Activated T-helper 17 cell treated with anti-CD3 and anti-CD28 coated beads, Interleukin-2, amount 50 U/mL, for 72 hours (primary cell): ENCODE measurements around the gene DCHS1. TPM values are rescaled to one million over a fixed set of nuclear protein-coding genes. Genes with fewer than 3 reads are reported as not detected.

Experiments used
- ATAC-seq: fragments of 150-1000 bp; cut with Tn5 transposase; replicated peaks from 2 replicates; pipeline ENCODE4 v1.10.0; 2021; ENCODE audit warnings: mild to moderate bottlenecking, moderate library complexity
- H3K27ac Mint-ChIP-seq: one replicate; pipeline ENCODE4 v1.8.0; 2022; ENCODE audit warnings: mixed read lengths
- H3K27me3 Mint-ChIP-seq: one replicate; pipeline ENCODE4 v1.8.0; 2022; ENCODE audit warnings: mixed read lengths
- H3K36me3 Mint-ChIP-seq: one replicate; pipeline ENCODE4 v1.8.0; 2022; ENCODE audit warnings: low read depth, mild to moderate bottlenecking, mixed read lengths
- H3K4me1 Mint-ChIP-seq: one replicate; pipeline ENCODE4 v1.8.0; 2022; ENCODE audit warnings: mixed read lengths
- H3K4me3 Mint-ChIP-seq: one replicate; pipeline ENCODE4 v1.8.0; 2022; ENCODE audit warnings: mild to moderate bottlenecking, mixed read lengths
- H3K9me3 Mint-ChIP-seq: one replicate; pipeline ENCODE4 v1.8.0; 2022; ENCODE audit warnings: mixed read lengths
- total RNA-seq, 2 donors: library from RNA; stranded (reverse); gene quantifications; one replicate each; pipeline ENCODE4 v1.2.3, GENCODE V29; 2022

DCHS1 gene
- total RNA-seq, 2 donors from 2014 or later: 0.26 to 1.5 TPM

DNA sequence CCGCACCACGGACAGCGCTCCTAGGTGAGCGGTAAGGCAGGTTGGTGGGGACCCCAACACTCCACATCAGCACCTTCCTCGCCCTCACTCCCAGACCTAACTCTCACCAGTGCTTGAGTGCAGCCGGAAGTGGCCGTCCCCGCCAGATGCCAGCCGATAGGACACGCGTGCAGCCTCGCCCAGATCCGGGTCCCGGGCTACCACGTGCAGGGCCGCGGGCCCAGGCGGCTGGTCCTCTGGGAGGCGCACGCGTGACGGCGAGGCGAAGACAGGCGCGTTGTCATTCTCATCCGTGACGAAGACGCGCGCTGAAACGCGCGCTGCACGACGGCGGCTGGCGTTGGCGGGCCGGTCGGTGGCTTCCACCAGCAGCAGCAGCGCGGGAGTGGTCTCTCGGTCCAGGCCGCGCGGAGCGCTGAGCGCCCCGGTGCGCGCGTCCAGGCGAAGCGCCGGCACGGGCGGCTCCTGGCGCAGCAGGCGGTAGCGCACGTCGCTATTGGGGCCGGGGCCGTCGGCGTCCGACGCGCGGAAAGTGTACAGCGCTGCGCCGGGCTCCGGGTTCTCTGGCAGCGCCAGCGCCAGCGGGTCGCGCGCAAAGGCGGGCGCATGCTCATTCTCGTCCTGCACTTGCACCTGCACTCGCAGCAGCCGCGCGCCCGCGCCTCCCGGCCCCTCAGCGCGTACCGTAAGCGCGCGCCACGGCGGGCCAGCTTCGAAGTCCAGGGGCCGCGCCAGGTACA lies 25.5 kb downstream of the DCHS1 start:
- Mint-ChIP-seq H3K27me3 (no peaks in the 10 kb centered on the region), H3K9me3 (no peaks in the 10 kb centered on the region), H3K36me3 (no peaks in the 10 kb centered on the region), H3K4me3 (no peak overlapping the region), H3K27ac (no peak overlapping the region), H3K4me1 (peaks cover 6% of the 10 kb centered on the region)
- ATAC-seq: no peak

GRCh38 chr11:6629573-6629891 lies 26.1 kb downstream of the DCHS1 start:
- Mint-ChIP-seq H3K36me3 (no peaks in the 10 kb centered on the region), H3K27ac (no peak overlapping the region), H3K4me3 (no peak overlapping the region), H3K9me3 (no peaks in the 10 kb centered on the region), H3K4me1 (peaks cover 6% of the 10 kb centered on the region), H3K27me3 (no peaks in the 10 kb centered on the region)
- ATAC-seq: no peak

GRCh38 chr11:6628526-6628925 lies 27.1 kb downstream of the DCHS1 start:
- no peak overlapping the region for H3K4me3 Mint-ChIP-seq
- peaks cover 6% of the 10 kb centered on the region for H3K4me1 Mint-ChIP-seq
- peak overlapping the region; percentile 74 for H3K27ac Mint-ChIP-seq
- no peaks in the 10 kb centered on the region for H3K27me3 Mint-ChIP-seq
- no peak for ATAC-seq
- no peaks in the 10 kb centered on the region for H3K36me3 Mint-ChIP-seq
- no peaks in the 10 kb centered on the region for H3K9me3 Mint-ChIP-seq

DNA sequence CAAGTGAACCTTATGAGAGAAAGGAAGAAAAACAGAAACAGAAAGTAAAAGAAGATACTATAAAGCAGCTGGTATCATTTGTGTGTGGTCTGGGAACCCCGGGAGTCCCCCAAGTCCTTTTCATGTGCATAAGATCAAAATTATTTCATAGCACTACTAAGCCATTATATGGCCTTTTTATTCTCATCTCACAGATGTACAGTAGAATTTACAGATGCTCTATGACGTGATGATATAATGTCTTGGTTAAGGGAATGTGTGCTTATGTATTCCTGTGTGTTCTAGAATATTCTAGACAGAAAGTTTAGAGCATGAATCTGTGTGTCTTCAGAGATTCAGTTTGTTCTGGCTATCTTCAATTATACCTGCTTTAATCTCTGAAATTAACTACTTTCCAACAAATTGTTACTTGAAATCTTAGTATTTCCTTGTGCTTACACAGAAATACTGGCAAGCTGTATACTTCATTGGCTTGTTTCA lies 27.8 kb downstream of the DCHS1 start:
- no peaks in the 10 kb centered on the region for H3K9me3 Mint-ChIP-seq
- H3K4me3 Mint-ChIP-seq: peak overlapping the region; percentile 62
- H3K4me1 Mint-ChIP-seq: peaks cover 6% of the 10 kb centered on the region
- peak; percentile 67 for ATAC-seq
- no peaks in the 10 kb centered on the region for H3K27me3 Mint-ChIP-seq
- peak overlapping the region; percentile 74 for H3K27ac Mint-ChIP-seq
- no peaks in the 10 kb centered on the region for H3K36me3 Mint-ChIP-seq

DNA sequence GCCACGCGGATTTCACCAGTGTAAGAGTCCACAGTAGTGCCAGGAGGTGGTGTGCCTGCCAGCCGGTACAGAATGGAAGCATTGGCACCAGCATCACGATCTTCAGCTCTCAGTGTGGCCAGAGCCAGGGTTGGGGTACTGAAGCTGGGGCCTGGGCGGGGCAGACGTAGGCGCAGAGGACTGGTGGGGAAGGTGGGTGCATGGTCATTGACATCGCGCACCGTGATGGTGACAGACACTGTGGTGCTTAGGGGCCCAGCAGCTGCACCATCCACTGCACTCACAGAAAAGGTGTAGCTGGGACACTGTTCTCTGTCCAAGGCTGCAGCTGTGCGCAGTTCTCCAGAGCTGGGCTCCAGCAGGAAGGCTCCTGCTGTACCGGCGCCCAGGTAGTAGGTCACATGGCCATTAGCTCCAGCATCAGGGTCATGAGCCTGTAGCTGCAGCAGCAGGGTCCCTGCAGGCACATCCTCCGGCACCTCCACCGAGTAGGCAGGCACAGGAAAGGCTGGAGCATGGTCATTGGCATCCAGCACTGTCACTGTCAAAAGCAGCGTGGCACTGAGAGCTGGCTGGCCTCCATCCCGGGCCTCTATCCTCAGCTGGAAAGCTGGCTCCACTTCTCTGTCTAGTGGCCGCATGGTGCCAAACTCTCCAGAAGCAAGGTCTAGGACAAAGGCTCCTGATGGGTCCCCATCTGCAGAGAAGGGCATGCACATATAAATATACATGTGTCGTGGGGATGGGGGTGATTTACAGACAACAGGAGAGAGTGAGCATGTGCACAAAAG lies 28.4 kb downstream of the DCHS1 start:
- H3K4me3 Mint-ChIP-seq: peak overlapping the region; percentile 62
- H3K27ac Mint-ChIP-seq: peak overlapping the region; percentile 74
- no peaks in the 10 kb centered on the region for H3K9me3 Mint-ChIP-seq
- no peaks in the 10 kb centered on the region for H3K36me3 Mint-ChIP-seq
- H3K27me3 Mint-ChIP-seq: no peaks in the 10 kb centered on the region
- ATAC-seq: no peak
- H3K4me1 Mint-ChIP-seq: peaks cover 6% of the 10 kb centered on the region

DNA sequence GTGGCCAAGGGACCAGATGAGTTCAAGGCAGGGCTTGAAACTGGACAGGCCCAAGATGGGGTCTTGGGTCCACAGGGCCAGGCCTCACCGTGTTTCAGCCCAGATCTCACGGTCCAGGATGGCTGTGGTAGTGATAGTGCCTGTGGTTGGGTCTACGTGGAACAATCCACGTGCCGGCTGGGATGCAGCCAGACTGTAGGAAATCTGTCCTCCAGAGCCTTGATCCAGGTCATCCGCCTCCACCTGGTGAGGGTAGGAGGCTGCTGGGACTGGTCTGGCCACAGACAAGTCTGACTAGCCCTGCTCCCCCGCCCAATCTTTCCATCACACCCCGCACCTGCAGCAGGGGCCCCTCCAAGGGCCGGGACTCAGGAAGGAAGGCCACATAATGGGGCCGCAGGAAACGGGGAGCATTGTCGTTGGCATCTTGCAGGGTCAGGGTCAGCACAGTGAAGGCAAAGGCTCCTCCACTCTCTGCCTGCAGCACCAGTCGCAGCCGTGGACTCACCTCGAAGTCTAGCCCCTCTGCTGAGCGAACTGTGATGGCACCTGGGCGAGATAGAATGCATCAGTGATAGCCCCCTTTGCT lies 29.7 kb downstream of the DCHS1 start:
- peaks cover 6% of the 10 kb centered on the region for H3K4me1 Mint-ChIP-seq

GRCh38 chr11:6625156-6625831 lies 30.3 kb downstream of the DCHS1 start:
- H3K36me3 Mint-ChIP-seq: no peaks in the 10 kb centered on the region
- no peaks in the 10 kb centered on the region for H3K27me3 Mint-ChIP-seq
- H3K9me3 Mint-ChIP-seq: no peaks in the 10 kb centered on the region
- H3K27ac Mint-ChIP-seq: no peak overlapping the region
- ATAC-seq: no peak
- peaks cover 6% of the 10 kb centered on the region for H3K4me1 Mint-ChIP-seq
- H3K4me3 Mint-ChIP-seq: no peak overlapping the region

More for the DNA sequence above, 29.7 kb downstream of the DCHS1 start:
- no peak overlapping the region for H3K4me3 Mint-ChIP-seq
- no peaks in the 10 kb centered on the region for H3K9me3 Mint-ChIP-seq
- H3K27me3 Mint-ChIP-seq: no peaks in the 10 kb centered on the region
- no peaks in the 10 kb centered on the region for H3K36me3 Mint-ChIP-seq
- no peak for ATAC-seq
- H3K27ac Mint-ChIP-seq: no peak overlapping the region

DNA sequence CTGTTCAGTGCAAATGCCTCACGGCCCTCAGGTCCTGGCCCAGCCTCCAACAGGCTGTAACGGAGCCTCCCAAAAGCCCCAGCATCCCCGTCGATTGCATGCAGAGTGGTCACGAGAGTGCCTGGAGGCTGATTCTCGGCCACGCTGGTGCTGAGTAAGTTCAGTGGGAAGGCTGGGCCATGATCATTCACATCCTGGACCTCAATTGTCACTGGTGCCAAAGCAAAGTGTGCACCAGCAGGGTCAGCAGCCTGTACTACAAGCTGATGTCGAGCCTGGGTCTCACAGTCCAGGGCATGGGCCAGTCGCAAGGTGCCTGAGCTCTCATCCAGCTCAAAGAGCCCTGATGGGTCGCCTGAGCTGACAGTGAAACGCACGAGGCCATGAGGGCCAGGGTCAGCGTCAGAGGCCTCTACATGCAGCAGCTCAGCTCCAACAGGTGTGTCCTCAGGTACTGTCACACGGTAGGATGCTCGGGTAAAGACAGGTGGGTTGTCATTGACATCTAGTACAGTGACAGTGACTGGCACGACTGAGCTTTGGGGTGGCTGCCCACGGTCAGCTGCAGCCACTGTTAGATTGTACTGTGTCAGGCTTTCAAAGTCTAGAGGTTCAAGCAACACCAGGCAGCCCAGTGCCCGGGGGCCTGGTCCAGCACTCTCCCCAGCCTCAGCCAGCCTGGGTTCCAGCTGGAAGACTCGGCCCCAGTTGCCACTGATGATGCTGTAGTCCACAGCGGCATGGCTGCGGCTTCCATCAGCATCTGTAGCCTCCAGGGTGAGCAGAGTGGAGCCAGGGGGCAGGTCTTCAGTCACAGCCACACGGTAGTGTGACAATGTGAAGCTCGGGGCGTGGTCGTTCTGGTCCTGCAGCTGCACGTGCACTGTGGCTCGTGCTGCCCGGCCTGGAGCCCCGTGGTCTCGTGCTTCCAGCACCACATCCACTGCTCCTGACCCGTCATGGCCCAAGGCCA lies 31.9 kb downstream of the DCHS1 start:
- no peak for ATAC-seq
- Mint-ChIP-seq H3K27me3 (no peaks in the 10 kb centered on the region), H3K4me3 (no peak overlapping the region), H3K27ac (peak overlapping the region; percentile 68), H3K36me3 (no peaks in the 10 kb centered on the region), H3K4me1 (peaks cover 6% of the 10 kb centered on the region), H3K9me3 (no peaks in the 10 kb centered on the region)

DNA sequence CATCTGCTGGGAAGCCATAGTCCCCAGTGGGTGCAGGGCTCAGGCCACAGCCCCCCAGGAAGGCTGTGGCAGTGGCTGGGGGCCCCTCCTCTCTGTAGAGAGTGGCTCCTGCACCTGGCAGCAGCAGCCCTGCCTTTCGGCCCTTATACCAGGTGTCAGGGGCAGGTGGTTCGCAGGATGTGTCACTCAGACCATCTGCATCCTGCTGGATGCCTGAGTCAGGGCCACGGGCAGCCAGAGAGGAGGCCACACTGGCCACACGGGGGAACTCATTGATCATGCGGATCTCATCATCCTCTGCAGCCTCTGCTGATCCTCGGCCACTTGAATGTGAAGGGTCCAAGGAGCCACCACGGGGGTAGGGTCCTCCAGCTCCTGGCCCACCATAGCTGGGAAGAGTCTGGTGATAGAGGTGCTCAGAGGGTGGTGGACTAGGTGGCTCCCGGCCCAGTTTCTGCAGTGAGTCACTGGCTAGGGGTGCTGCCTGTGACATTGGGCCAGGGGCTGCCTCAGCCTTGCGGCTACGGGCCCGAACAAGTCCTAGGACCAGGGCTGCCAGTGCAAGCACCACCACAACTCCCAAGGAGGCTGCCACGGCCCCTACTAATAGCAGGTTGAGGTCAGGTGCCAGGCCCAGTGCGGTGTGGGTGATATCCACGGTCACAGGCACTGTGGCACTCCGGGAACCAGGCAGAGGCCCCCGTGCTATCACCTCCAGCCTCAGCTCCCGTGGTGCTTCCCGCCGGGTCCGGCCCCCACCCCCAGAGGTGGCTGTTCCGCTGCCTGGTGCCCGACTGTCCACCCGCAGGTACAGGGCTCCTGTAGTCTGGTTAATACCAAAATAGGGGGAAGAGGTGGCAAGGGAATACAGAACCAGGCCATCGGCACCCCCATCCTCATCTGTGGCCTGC lies 33.1 kb downstream of the DCHS1 start:
- Mint-ChIP-seq H3K4me3 (no peak overlapping the region), H3K4me1 (peaks cover 2% of the 10 kb centered on the region), H3K27ac (no peak overlapping the region), H3K36me3 (no peaks in the 10 kb centered on the region), H3K27me3 (no peaks in the 10 kb centered on the region), H3K9me3 (no peaks in the 10 kb centered on the region)
- ATAC-seq: no peak

DNA sequence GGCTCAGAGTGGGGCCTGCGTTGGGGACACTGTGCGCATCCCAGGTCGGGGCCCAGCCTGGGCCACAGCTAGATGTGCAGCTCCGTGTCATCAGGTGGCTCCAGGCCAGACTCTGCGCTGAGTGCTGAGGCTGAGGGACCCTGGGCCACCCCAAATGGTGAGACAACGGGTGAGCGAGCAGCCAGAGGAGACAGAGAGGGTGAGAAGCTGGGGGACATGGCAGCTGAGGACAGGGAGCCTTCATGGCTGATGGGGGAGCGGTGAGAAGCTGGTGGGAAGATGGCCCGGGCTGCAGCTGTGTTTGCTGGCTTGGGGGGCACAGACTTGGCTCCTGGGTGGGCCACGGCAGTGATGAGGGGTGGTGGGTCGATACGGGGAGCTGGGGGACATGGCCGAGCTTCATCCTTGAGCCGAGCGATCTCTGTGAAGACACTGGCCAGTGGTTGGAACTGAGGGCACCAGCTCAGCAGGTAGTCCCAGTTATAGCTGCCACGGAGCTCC lies 33.8 kb downstream of the DCHS1 start:
- Mint-ChIP-seq H3K36me3 (no peaks in the 10 kb centered on the region), H3K27me3 (no peaks in the 10 kb centered on the region), H3K9me3 (no peaks in the 10 kb centered on the region), H3K27ac (no peak overlapping the region), H3K4me1 (peaks cover under 1% of the 10 kb centered on the region), H3K4me3 (no peak overlapping the region)
- no peak for ATAC-seq

GRCh38 chr11:6620636-6621035 lies 35.0 kb downstream of the DCHS1 start:
- no peak overlapping the region for H3K4me3 Mint-ChIP-seq
- ATAC-seq: no peak
- no peaks in the 10 kb centered on the region for H3K27me3 Mint-ChIP-seq
- peaks cover 10% of the 10 kb centered on the region for H3K4me1 Mint-ChIP-seq
- H3K36me3 Mint-ChIP-seq: no peaks in the 10 kb centered on the region
- no peak overlapping the region for H3K27ac Mint-ChIP-seq
- H3K9me3 Mint-ChIP-seq: no peaks in the 10 kb centered on the region

GRCh38 chr11:6619004-6619745 lies 36.4 kb downstream of the DCHS1 start, which contains the start of gene TPP1:
TSS of gene TPP1 (minus strand) at chr11:6619422. CDS start at chr11:6619400, 22 bp downstream.
- ATAC-seq: peak; percentile 89
- H3K4me1 Mint-ChIP-seq: peaks cover 13% of the 10 kb centered on the region
- no peaks in the 10 kb centered on the region for H3K36me3 Mint-ChIP-seq
- no peaks in the 10 kb centered on the region for H3K9me3 Mint-ChIP-seq
- H3K27ac Mint-ChIP-seq: no peak within 1 kb of the TSS
- H3K27me3 Mint-ChIP-seq: no peaks in the 10 kb centered on the region
- H3K4me3 Mint-ChIP-seq: no peak within 1 kb of the TSS
